ENCODE results near the gene PEMT. TPM values are rescaled to one million over a fixed set of nuclear protein-coding genes. Genes with fewer than 3 reads are reported as not detected.

PEMT gene
- polyA plus RNA-seq, 1 donor: 28.1 TPM

GRCh38 chr17:17456251-17456650 is 135.3 kb downstream of the PEMT start:
- DNase-seq: no peak

Other genes with a start within 250 kb of the PEMT start
- gene MED9, start 114.7 kb downstream of the PEMT start, polyA plus RNA-seq (ENCODE audit: insufficient read length): 19.1 TPM
- 0.73 TPM for gene RASD1, start 95.3 kb downstream of the PEMT start, polyA plus RNA-seq (ENCODE audit: insufficient read length)
- gene RAI1, start 89.8 kb upstream of the PEMT start, polyA plus RNA-seq (ENCODE audit: insufficient read length): 25.9 TPM
- 37.7 TPM for gene SREBF1, start 245.3 kb upstream of the PEMT start, polyA plus RNA-seq (ENCODE audit: insufficient read length)